ENCODE results near the gene RPS19BP1. TPM values are rescaled to one million over a fixed set of nuclear protein-coding genes. Genes with fewer than 3 reads are reported as not detected.

The RPS19BP1 gene
- total RNA-seq, 2 donors from 2014 or later: 47.6 to 64.2 TPM

- no peak for ATAC-seq
- H3K9me3 Mint-ChIP-seq: peaks cover 8 to 9% of the 10 kb centered on the region in 2 donors
- no peak overlapping the region for H3K27ac Mint-ChIP-seq
Measured at GRCh38 chr22:39563571-39564428, 31.3 kb upstream of the RPS19BP1 start.

DNA sequence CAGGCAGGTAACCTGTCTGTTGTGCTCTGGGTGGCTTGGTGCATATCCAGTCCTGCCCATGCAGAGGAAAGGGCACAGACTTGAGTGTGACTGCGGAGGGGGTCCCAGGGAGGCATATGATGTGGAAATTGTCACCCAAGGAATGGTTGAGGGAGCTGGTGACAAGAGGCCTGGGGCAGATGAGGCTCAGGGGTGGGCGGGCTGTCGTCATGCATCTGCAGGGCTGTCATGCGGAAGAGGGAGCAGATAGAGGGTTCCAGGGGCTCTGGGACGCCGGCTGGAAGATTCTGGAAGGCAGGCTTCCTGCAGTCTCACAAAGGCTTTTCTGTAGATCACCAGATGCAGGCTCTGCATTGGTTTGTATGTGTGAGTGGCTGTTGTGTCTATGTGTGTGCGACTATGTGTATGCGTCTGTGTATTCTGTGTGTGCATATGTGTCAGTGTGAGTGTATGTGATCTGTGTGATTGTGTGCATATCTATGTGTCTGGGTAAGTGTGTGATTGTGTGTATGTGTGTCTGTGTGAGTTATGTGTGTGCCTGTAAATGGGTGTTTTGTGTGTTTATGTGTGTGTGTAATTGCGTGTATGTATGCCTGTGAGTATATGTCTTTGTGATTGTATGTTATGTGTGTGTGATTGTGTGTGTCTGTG is 30.4 kb upstream of the RPS19BP1 start:
- no peak for ATAC-seq
- Mint-ChIP-seq H3K9me3 (peaks cover 8 to 9% of the 10 kb centered on the region in 2 donors), H3K27ac (no peak overlapping the region), H3K36me3 (no peaks in the 10 kb centered on the region)
- no peak for DNase-seq (ENCODE audit: low spot score in 2 of 2)

More at GRCh38 chr22:39563571-39564428, 31.3 kb upstream of the RPS19BP1 start:
- H3K36me3 Mint-ChIP-seq: no peaks in the 10 kb centered on the region
- no peak for DNase-seq (ENCODE audit: low spot score in 2 of 2)

- ATAC-seq (no peak), DNase-seq (ENCODE audit: low spot score in 2 of 2) (no peak)
- Mint-ChIP-seq H3K36me3 (no peaks in the 10 kb centered on the region), H3K27ac (no peak overlapping the region), H3K9me3 (no peaks in the 10 kb centered on the region)
Measured at GRCh38 chr22:39560127-39560526, 27.6 kb upstream of the RPS19BP1 start.

- Mint-ChIP-seq H3K36me3 (no peaks in the 10 kb centered on the region), H3K27ac (no peak overlapping the region), H3K9me3 (no peaks in the 10 kb centered on the region)
- ATAC-seq (no peak), DNase-seq (ENCODE audit: low spot score in 2 of 2) (no peak)
Measured at GRCh38 chr22:39559456-39560105, 27.0 kb upstream of the RPS19BP1 start.

GRCh38 chr22:39558950-39559349 is 26.4 kb upstream of the RPS19BP1 start:
- Mint-ChIP-seq H3K27ac (no peak overlapping the region), H3K36me3 (no peaks in the 10 kb centered on the region), H3K9me3 (no peaks in the 10 kb centered on the region)
- ATAC-seq (no peak), DNase-seq (ENCODE audit: low spot score in 2 of 2) (no peak)

DNA sequence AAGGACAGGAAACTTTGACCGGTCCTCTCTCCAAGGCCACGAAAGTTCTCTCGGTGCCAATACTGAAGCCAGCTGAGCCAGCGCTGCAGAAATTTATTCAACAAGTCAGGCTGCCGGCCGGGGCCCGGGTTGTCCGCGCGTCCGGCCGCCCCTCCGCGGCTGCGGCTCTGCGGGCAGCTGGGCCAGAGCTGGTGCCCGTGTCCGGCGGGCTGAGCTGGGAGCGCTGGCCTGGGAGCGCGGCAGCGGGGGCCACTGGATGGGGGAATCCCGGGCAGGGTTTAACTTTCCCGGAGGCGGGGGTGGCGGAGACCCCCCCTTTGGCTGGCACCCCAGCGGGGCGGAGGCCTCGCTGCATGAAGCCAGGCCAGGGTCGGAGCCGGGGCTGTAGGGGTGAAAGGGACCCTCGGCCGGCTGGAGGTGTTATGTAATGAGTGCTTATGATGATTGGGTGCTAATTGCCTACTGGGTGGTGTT is 25.7 kb upstream of the RPS19BP1 start:
- H3K27ac Mint-ChIP-seq: no peak overlapping the region
- ATAC-seq (no peak), DNase-seq (ENCODE audit: low spot score in 2 of 2) (no peak)
- H3K9me3 Mint-ChIP-seq: no peaks in the 10 kb centered on the region
- H3K36me3 Mint-ChIP-seq: no peaks in the 10 kb centered on the region

- DNase-seq (ENCODE audit: low spot score in 2 of 2) (peak in 1 of 2 donors; percentile 25), ATAC-seq (peak; percentile 64 to 72)
- Mint-ChIP-seq H3K36me3 (no peaks in the 10 kb centered on the region), H3K9me3 (no peaks in the 10 kb centered on the region), H3K27ac (no peak overlapping the region)
Measured at GRCh38 chr22:39556970-39557841, 24.7 kb upstream of the RPS19BP1 start.

- DNase-seq (ENCODE audit: low spot score in 2 of 2) (no peak), ATAC-seq (no peak)
- no peak overlapping the region for H3K27ac Mint-ChIP-seq
- no peaks in the 10 kb centered on the region for H3K9me3 Mint-ChIP-seq
- no peaks in the 10 kb centered on the region for H3K36me3 Mint-ChIP-seq
Measured at GRCh38 chr22:39554151-39554550, 21.6 kb upstream of the RPS19BP1 start.

DNA sequence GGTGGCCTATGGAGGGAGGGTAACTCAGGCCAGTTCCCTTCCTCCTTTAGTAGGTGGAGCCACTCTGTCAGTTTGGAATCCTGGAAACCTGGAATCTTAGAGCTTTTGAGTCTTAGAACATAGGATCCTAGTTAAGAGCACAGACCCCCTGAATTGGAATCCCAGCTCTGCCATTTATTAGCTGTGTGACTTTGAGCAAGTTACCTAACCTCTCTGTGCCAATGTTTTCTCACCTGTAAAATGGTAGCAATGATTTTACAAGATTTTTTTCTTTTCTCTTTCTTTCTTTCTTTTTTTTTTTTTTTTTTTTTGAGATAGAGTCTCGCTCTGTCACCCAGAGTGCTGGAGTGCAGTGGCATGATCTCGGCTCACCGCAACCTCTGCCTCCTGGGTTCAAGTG is 20.9 kb upstream of the RPS19BP1 start:
- Mint-ChIP-seq H3K27ac (no peak overlapping the region), H3K36me3 (no peaks in the 10 kb centered on the region), H3K9me3 (no peaks in the 10 kb centered on the region)
- ATAC-seq (no peak), DNase-seq (ENCODE audit: low spot score in 2 of 2) (no peak)

DNA sequence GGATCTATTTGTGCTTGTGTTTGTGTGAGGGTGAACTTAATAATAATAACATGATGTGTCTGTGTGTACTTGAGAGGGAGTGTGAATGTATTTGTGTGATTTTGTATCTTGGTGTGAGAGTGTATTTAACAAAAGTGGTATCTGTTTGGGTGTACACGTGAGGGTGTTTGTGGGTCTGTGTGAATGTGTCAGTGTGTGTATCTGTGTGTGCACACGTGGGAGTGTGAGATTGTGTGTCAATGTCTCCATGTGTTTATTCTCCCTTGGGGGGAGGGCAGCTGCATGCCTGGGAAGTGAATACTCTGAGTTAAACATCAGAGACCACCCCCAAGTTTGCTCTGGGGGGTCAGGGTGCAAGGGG is 15.0 kb upstream of the RPS19BP1 start:
- no peak for DNase-seq (ENCODE audit: low spot score in 2 of 2)
- Mint-ChIP-seq H3K9me3 (no peaks in the 10 kb centered on the region), H3K36me3 (no peaks in the 10 kb centered on the region), H3K27ac (no peak overlapping the region)
- ATAC-seq: no peak

GRCh38 chr22:39546889-39547586 is 14.5 kb upstream of the RPS19BP1 start:
- no peak overlapping the region for H3K27ac Mint-ChIP-seq
- no peaks in the 10 kb centered on the region for H3K9me3 Mint-ChIP-seq
- DNase-seq (ENCODE audit: low spot score in 2 of 2) (no peak), ATAC-seq (no peak)
- no peaks in the 10 kb centered on the region for H3K36me3 Mint-ChIP-seq

GRCh38 chr22:39545386-39546365 is 13.1 kb upstream of the RPS19BP1 start:
- H3K9me3 Mint-ChIP-seq: no peaks in the 10 kb centered on the region
- H3K27ac Mint-ChIP-seq: peak overlapping the region in 1 of 2 donors; percentile 46
- ATAC-seq (peak; percentile 43 to 51), DNase-seq (ENCODE audit: low spot score in 2 of 2) (peak in 1 of 2 donors; percentile 72)
- H3K36me3 Mint-ChIP-seq: no peaks in the 10 kb centered on the region

DNA sequence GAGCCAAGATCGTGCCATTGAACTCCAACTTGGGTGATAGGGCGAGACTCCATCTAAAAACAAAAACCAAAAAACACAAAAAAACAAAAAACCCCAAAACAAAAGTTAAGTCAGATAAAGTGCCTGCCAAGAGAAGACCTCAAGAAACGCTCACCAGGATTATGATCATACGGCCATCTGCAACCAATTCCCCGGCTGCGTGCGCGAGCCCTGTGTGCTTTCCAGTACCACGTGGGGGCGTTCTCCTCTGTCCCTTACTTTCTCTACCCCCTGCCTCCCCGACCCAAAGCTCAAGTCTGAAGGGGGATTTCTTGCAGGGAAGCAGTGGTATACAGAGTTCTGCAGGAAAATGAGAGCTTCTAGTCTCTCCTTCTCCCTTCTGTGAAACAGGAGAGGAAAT is 10.5 kb upstream of the RPS19BP1 start:
- no peaks in the 10 kb centered on the region for H3K36me3 Mint-ChIP-seq
- no peak overlapping the region for H3K27ac Mint-ChIP-seq
- ATAC-seq: no peak
- H3K9me3 Mint-ChIP-seq: no peaks in the 10 kb centered on the region
- DNase-seq (ENCODE audit: low spot score in 2 of 2): no peak

DNA sequence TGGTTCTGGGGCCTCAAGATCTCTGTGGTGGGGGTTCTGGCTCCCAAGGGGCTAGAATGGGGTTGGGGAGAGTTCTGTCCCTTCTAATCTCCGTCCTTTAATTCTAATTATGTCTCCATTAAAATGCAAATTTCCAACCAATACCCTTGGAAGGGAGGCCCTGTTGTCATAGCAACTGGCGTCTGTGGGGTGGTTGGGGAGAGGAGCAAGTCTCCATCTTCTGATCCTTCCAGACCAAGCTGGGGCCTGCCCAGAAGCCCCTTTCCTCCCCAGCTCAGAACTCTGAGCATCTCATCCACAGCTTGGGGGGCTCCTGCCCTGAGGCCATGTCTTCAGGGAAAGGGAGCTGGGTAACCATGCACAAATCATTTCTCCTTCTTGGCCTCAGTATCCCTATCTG is 5.4 kb upstream of the RPS19BP1 start:
- no peak for ATAC-seq
- H3K36me3 Mint-ChIP-seq: no peaks in the 10 kb centered on the region
- H3K9me3 Mint-ChIP-seq: no peaks in the 10 kb centered on the region
- H3K27ac Mint-ChIP-seq: no peak overlapping the region
- no peak for DNase-seq (ENCODE audit: low spot score in 2 of 2)

- DNase-seq (ENCODE audit: low spot score in 2 of 2) (no peak), ATAC-seq (no peak)
- Mint-ChIP-seq H3K27ac (no peak overlapping the region), H3K36me3 (peaks cover 11% of the 10 kb centered on the region in 2 donors), H3K9me3 (no peaks in the 10 kb centered on the region)
Measured at GRCh38 chr22:39536711-39537110, 4.2 kb upstream of the RPS19BP1 start.
